Measurements from ENCODE around the gene PRTN3. TPM values are rescaled to one million over a fixed set of nuclear protein-coding genes. Genes with fewer than 3 reads are reported as not detected.

Gene PRTN3
- total and polyA plus RNA-seq, 9 donors, result 0.41 TPM; not detected in 8

DNA sequence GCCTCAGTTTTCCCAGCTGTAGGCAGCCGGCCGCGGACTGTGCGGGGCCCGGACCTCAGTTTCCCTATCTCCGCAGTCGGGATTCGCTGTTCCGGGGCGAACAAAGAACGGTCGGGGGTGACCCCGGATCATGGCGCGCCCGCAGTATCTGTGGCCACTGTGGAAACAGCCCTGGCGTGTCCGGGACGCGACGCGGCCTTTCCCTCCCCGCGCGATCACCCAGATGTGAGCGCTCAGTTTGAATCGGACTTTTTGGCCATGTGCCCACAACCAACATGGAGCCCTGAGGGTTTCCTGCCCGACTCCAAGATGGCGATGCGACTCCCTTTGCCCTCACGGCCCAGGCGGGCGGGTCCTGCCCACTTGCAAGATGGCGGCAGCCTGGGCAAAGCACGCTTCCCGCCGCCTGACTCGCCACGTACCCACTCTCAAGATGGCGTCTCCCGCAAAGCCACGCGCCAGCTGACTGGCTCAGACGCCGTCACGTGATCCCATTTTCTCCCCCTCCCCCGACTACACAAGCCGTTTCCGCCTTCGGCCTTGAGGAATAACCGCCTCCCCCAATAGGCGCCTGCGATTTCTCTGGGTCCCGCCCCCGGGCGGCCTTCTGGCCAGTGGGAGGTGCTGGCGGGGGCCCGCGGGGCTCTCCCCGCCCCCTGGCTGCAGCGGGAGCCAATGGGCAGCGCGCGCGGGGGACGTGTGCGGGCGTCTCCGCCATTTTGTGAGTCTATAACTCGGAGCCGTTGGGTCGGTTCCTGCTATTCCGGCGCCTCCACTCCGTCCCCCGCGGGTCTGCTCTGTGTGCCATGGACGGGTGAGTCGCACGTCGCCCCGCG is 43.9 kb upstream of the PRTN3 start, which contains the start of gene PTBP1:
PTBP1 (plus strand) TSS at position 761 of the 836 bp plus-strand sequence; CDS start at position 807, 46 bp downstream.
- WGBS, 3 donors, result 0 to 1% (median 1%) methylated on average over 54 to 83 of the region's 83 CpGs
- intact Hi-C loops (cut with DNase I), result loop anchor here in 2 of 4 donors (10.0 kb wide), 1 partner anchor 118 kb away; the partner anchor contains the start of genes KISS1R (in 2 of the 2) and R3HDM4 (in 2 of the 2)
- Histone ChIP-seq H3K27ac (peak within 1 kb of the TSS; percentile 99 to 100), H3K27me3 (no peaks in the 10 kb centered on the region), H3K9me3 (no peaks in the 10 kb centered on the region), H3K4me1 (ENCODE audit: insufficient read depth) (peaks cover 34% of the 10 kb centered on the region), H3K36me3 (no peaks in the 10 kb centered on the region), H3K4me3 (peak within 1 kb of the TSS; percentile 68)
- DNase-seq, result peak; percentile 99 to 100 (median 100)
- TF ChIP-seq POLR2A (IDR thresholded peaks at IDR 0.05) (peak; percentile 79), EP300 (IDR thresholded peaks at IDR 0.05) (no peak)

DNA sequence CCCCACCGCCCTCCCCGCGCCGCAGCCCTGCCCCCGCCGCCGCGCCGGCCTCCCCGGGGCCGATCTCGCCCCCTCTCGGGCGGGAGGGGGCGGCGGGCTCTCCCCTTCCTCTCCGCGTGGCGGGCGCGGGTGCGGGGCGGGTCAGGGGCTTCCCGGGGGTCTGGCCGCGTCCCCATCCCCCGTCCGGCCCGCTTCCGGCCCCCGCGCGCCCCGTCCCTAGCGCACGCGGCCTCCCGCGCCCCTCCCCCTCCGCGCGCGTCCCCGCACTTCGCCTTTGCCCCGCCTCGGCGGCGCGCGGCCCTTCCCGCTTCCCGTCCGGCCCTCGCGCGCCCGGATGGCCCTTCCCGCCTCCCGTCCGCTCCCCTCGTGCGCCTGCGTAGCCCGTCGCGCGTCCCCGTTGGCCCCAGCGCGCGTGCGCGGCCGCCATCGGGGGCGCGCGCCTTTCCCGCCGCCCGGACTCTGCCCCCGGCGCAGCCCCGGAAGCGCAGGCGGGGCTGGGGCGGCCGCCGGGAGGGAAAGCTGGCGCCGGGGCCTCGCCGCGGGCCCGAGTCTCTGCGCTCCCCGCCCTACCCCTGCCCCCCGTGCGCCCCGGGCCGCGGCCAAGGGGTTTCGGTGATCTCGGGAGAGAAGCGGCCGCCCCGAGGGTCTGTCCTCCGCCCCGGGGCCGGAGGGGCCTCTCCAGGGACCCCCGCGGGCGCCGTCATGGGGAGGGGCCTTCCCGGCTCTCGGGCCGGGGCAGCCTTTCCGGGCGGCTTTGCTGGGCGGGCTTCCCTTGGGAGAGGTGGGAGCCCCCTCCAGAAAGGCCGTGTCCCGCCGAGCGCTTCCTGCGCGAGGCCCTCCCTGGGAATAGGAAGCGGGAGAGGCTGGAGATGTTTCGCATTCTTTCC is 43.0 kb upstream of the PRTN3 start:
- TF ChIP-seq EP300 (IDR thresholded peaks at IDR 0.05) (no peak), POLR2A (IDR thresholded peaks at IDR 0.05) (no peak)
- TF ChIP-seq, protein P1, sequence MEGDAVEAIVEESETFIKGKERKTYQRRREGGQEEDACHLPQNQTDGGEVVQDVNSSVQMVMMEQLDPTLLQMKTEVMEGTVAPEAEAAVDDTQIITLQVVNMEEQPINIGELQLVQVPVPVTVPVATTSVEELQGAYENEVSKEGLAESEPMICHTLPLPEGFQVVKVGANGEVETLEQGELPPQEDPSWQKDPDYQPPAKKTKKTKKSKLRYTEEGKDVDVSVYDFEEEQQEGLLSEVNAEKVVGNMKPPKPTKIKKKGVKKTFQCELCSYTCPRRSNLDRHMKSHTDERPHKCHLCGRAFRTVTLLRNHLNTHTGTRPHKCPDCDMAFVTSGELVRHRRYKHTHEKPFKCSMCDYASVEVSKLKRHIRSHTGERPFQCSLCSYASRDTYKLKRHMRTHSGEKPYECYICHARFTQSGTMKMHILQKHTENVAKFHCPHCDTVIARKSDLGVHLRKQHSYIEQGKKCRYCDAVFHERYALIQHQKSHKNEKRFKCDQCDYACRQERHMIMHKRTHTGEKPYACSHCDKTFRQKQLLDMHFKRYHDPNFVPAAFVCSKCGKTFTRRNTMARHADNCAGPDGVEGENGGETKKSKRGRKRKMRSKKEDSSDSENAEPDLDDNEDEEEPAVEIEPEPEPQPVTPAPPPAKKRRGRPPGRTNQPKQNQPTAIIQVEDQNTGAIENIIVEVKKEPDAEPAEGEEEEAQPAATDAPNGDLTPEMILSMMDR (IDR thresholded peaks at IDR 0.05), result peak in 1 of 3 donors; percentile 9
- peaks cover 41% of the 10 kb centered on the region for H3K4me1 ChIP-seq (ENCODE audit: insufficient read depth)
- H3K27me3 ChIP-seq, result no peaks in the 10 kb centered on the region
- peak overlapping the region; percentile 99 to 100 for H3K27ac ChIP-seq
- H3K9me3 ChIP-seq, result no peaks in the 10 kb centered on the region
- peak; percentile 87 to 93 (median 91) for DNase-seq
- intact Hi-C loops (cut with DNase I), result loop anchor here in 2 of 4 donors (10.0 kb wide), 1 partner anchor 117 kb away; the partner anchor contains the start of genes KISS1R (in 2 of the 2) and R3HDM4 (in 2 of the 2)
- peak overlapping the region; percentile 68 for H3K4me3 ChIP-seq
- 0 to 2% (median 1%) methylated on average over 28 to 129 of the region's 129 CpGs for WGBS, 3 donors
- H3K36me3 ChIP-seq, result no peaks in the 10 kb centered on the region

DNA sequence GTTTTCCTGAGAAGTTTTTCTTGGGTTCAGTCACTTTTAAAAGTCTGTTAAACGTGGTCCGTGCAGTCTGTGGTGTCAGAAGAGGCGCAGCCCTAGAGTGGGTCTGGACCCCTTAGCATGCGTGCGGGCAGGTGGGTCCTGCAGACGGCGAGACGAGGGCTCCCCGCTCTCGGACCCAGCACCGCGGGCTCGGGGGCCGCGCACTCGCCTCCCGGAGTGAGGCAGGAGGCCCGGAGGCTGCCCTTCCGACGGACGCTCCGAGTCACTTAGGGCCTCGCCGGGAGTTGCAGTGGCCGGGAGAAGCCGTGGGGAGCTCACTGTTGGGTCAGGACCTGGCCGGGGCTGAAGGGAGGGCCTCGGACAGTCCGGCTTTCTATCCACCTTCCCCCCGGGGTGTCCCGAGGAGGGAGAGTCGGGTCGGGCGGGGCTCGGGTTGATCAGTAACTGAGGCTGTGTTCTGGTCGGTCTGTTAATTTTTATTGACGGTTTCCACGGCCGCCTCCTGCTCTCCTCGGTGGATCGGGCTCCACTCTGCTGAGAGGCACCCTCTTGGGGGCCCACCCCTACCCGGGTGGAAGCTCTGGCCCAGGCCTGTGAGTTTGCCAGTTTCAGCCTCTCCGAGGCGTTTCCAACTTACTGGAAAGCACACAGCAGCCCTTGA is 42.3 kb upstream of the PRTN3 start:
- H3K27ac ChIP-seq, result peak overlapping the region; percentile 44 to 100
- TF ChIP-seq, protein P1 (IDR thresholded peaks at IDR 0.05), result no peak
- no peak for TF ChIP-seq POLR2A (IDR thresholded peaks at IDR 0.05)
- TF ChIP-seq EP300 (IDR thresholded peaks at IDR 0.05), result no peak
- peaks cover 46% of the 10 kb centered on the region for H3K4me1 ChIP-seq (ENCODE audit: insufficient read depth)
- 1 to 3% (median 2%) methylated on average over 33 to 44 of the region's 44 CpGs for WGBS, 3 donors
- peak in 3 of 5 donors; percentile 50 to 56 (median 50) for DNase-seq
- H3K36me3 ChIP-seq, result no peaks in the 10 kb centered on the region
- no peaks in the 10 kb centered on the region for H3K9me3 ChIP-seq
- H3K4me3 ChIP-seq, result peak overlapping the region; percentile 68
- H3K27me3 ChIP-seq, result no peaks in the 10 kb centered on the region
- intact Hi-C loops (cut with DNase I), result loop anchor here in 2 of 4 donors (10.0 kb wide), 1 partner anchor 116 kb away; the partner anchor contains the start of genes KISS1R (in 2 of the 2) and R3HDM4 (in 2 of the 2)

DNA sequence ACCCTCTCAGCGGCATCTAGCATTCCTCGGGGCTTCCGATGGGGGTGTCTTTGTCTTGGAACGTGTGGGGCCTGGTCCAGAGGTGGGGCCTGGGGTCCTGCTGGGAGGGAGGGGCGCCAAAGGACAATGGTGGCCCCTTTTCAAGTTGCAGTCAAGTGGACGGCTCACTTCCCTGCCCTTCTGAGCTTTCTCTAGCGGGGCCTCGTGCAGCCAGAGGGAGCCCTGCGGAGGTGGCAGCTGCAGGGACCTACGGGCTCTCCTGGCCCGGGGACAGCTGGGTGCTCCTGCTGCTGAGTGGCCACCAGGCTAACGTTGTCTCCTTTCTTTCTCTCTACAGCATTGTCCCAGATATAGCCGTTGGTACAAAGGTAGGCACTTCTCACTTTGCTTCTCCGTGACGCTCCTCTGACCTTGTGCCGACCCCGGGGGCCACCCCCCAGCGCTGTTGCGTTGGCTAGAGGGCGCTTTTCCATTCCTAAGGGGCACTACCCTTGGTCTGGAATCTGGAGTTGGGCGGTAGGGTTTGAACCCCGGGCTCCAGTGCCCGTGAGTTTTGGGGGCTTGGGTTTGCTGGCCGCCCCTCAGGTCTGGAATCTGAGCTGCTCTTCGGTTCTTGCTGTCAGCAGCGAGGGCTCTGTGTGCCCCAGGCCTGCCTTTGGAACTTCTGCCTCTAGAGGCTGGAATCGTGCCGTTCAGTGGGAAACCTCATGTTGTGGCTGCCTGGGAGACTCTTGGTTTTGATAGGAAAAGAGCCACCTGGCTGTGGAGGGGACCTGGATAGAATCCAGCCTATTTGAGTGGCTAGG is 41.5 kb upstream of the PRTN3 start:
- Histone ChIP-seq H3K36me3 (no peaks in the 10 kb centered on the region), H3K27me3 (no peaks in the 10 kb centered on the region), H3K9me3 (no peaks in the 10 kb centered on the region), H3K4me1 (ENCODE audit: insufficient read depth) (peaks cover 46% of the 10 kb centered on the region), H3K4me3 (peak overlapping the region; percentile 68), H3K27ac (no peak overlapping the region)
- peak in 3 of 5 donors; percentile 41 to 48 (median 47) for DNase-seq
- 9 to 10% (median 10%) methylated on average over 28 of the region's 28 CpGs for WGBS, 3 donors
- TF ChIP-seq, protein P1 (IDR thresholded peaks at IDR 0.05), result no peak
- no peak for TF ChIP-seq POLR2A (IDR thresholded peaks at IDR 0.05)
- no peak for TF ChIP-seq EP300 (IDR thresholded peaks at IDR 0.05)
- intact Hi-C loops (cut with DNase I), result loop anchor here in 2 of 4 donors (10.0 kb wide), 1 partner anchor 116 kb away; the partner anchor contains the start of genes KISS1R (in 2 of the 2) and R3HDM4 (in 2 of the 2)
